H1 (cell line): Measurements from ENCODE around the gene HDAC11. TPM values are rescaled to one million over a fixed set of nuclear protein-coding genes. Genes with fewer than 3 reads are reported as not detected.

Experiments
- BRCA1 ChIP-seq: IDR thresholded peaks from 2 replicates; pipeline ENCODE4 v1.6.1; 2012; ENCODE audit warnings: low read depth, low read length, improper control_type of control experiment
- CBX8 ChIP-seq: fragments of 300-800, 300-1000 bp; sonication (generic); IDR thresholded peaks from 2 replicates; pipeline ENCODE4 v1.7.1; 2016; ENCODE audit warnings: low read depth, low read length, borderline replicate concordance
- CHD2 ChIP-seq: IDR thresholded peaks from 2 replicates; pipeline ENCODE4 v1.6.1; 2012; ENCODE audit warnings: low read length, improper control_type of control experiment
- POU5F1 ChIP-seq: IDR thresholded peaks from 2 replicates; pipeline ENCODE4 v1.6.1; 2011; ENCODE audit warnings: low read depth, mild to moderate bottlenecking, low read length, moderate library complexity
- SIN3A ChIP-seq, 2 experiments: IDR thresholded peaks in 1 of 2; conservative IDR thresholded peaks in 1 of 2; 2 replicates each; pipeline ENCODE4 v1.6.1; 2011 to 2012; ENCODE audit warnings: low read length in 2 of 2, improper control_type of control experiment in 1 of 2, low read depth in 1 of 2, mild to moderate bottlenecking in 1 of 2
- TAF7 ChIP-seq: optimal IDR thresholded peaks from 2 replicates; pipeline ENCODE3; 2011; ENCODE audit warnings: low read depth, mild to moderate bottlenecking, inconsistent platforms, low read length, moderate library complexity, borderline replicate concordance
- polyA plus RNA-seq, 7 experiments: library from polyadenylated mRNA; depleted of rRNA in 3 of 7; stranded (reverse) in 5 of 7; unstranded in 2 of 7; fragments of >200 nt in 5 of 7; fragments of 200-250 nt in 2 of 7; gene quantifications; 1 replicate in 5 of 7; 2 replicates in 1 of 7; 4 replicates in 1 of 7; pipeline versions ENCODE4 v1.2.1 to v1.2.3, GENCODE V29; 2011 to 2013; ENCODE audit warnings: missing spikeins in 2 of 7, mixed read lengths in 2 of 7
- total RNA-seq: library from RNA; stranded (reverse); fragmentation: NEBNext Ultra II Directional; extraction: Animal tissue kit (Norgen Biotek cat#: 25700); gene quantifications from 2 replicates; pipeline ENCODE4 v1.2.1, GENCODE V29; 2021
- TF ChIP-seq, protein P1 (sequence below): fragments of 300-600 bp; sonication (generic); IDR thresholded peaks from 2 replicates; pipeline ENCODE4 v1.7.1; 2012; ENCODE audit warnings: low read length, moderate library complexity, mild to moderate bottlenecking, inconsistent platforms; ENCODE audit not compliant: insufficient replicate concordance

Gene HDAC11
- total and polyA plus RNA-seq, 2 of the 8 experiments (the other 6 are each of a cell fraction or from before 2014, with no cell fraction given): 6.8 to 7.4 TPM

DNA sequence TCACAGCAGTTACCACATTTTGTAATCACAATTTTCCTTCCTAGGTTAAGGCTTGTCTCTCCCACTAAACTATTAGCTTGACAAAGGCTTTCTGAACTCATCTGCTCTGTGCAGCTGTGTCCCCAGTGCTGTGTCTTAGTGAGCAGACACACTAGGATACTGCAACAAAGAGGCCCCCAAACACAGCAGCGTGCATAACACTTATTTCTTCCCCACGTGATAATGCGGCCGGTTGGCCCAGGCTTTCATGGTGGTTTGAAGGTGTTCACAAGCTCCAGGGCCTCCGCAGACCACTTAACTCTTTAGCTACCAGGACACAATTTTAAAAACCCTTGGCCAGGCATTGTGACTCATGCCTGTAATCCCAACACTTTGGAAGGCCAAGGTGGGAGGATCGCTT, 2.2 kb upstream of the HDAC11 start (continued):
- TF ChIP-seq CBX8: no peak
- no peak for TF ChIP-seq POU5F1
- TF ChIP-seq SIN3A (conservative IDR thresholded peaks at IDR 0.05 in 1 of 2, IDR thresholded peaks at IDR 0.05 in 1 of 2; ENCODE audit: low read depth in 1 of 2, low read length in 2 of 2): no peak
- no peak for TF ChIP-seq TAF7
- TF ChIP-seq, protein P1, sequence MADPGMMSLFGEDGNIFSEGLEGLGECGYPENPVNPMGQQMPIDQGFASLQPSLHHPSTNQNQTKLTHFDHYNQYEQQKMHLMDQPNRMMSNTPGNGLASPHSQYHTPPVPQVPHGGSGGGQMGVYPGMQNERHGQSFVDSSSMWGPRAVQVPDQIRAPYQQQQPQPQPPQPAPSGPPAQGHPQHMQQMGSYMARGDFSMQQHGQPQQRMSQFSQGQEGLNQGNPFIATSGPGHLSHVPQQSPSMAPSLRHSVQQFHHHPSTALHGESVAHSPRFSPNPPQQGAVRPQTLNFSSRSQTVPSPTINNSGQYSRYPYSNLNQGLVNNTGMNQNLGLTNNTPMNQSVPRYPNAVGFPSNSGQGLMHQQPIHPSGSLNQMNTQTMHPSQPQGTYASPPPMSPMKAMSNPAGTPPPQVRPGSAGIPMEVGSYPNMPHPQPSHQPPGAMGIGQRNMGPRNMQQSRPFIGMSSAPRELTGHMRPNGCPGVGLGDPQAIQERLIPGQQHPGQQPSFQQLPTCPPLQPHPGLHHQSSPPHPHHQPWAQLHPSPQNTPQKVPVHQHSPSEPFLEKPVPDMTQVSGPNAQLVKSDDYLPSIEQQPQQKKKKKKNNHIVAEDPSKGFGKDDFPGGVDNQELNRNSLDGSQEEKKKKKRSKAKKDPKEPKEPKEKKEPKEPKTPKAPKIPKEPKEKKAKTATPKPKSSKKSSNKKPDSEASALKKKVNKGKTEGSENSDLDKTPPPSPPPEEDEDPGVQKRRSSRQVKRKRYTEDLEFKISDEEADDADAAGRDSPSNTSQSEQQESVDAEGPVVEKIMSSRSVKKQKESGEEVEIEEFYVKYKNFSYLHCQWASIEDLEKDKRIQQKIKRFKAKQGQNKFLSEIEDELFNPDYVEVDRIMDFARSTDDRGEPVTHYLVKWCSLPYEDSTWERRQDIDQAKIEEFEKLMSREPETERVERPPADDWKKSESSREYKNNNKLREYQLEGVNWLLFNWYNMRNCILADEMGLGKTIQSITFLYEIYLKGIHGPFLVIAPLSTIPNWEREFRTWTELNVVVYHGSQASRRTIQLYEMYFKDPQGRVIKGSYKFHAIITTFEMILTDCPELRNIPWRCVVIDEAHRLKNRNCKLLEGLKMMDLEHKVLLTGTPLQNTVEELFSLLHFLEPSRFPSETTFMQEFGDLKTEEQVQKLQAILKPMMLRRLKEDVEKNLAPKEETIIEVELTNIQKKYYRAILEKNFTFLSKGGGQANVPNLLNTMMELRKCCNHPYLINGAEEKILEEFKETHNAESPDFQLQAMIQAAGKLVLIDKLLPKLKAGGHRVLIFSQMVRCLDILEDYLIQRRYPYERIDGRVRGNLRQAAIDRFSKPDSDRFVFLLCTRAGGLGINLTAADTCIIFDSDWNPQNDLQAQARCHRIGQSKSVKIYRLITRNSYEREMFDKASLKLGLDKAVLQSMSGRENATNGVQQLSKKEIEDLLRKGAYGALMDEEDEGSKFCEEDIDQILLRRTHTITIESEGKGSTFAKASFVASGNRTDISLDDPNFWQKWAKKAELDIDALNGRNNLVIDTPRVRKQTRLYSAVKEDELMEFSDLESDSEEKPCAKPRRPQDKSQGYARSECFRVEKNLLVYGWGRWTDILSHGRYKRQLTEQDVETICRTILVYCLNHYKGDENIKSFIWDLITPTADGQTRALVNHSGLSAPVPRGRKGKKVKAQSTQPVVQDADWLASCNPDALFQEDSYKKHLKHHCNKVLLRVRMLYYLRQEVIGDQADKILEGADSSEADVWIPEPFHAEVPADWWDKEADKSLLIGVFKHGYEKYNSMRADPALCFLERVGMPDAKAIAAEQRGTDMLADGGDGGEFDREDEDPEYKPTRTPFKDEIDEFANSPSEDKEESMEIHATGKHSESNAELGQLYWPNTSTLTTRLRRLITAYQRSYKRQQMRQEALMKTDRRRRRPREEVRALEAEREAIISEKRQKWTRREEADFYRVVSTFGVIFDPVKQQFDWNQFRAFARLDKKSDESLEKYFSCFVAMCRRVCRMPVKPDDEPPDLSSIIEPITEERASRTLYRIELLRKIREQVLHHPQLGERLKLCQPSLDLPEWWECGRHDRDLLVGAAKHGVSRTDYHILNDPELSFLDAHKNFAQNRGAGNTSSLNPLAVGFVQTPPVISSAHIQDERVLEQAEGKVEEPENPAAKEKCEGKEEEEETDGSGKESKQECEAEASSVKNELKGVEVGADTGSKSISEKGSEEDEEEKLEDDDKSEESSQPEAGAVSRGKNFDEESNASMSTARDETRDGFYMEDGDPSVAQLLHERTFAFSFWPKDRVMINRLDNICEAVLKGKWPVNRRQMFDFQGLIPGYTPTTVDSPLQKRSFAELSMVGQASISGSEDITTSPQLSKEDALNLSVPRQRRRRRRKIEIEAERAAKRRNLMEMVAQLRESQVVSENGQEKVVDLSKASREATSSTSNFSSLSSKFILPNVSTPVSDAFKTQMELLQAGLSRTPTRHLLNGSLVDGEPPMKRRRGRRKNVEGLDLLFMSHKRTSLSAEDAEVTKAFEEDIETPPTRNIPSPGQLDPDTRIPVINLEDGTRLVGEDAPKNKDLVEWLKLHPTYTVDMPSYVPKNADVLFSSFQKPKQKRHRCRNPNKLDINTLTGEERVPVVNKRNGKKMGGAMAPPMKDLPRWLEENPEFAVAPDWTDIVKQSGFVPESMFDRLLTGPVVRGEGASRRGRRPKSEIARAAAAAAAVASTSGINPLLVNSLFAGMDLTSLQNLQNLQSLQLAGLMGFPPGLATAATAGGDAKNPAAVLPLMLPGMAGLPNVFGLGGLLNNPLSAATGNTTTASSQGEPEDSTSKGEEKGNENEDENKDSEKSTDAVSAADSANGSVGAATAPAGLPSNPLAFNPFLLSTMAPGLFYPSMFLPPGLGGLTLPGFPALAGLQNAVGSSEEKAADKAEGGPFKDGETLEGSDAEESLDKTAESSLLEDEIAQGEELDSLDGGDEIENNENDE: no peak
- TF ChIP-seq BRCA1: no peak
- no peak for TF ChIP-seq CHD2
